IMR-90 (cell line): ENCODE results near the gene CRBN. TPM values are rescaled to one million over a fixed set of nuclear protein-coding genes. Genes with fewer than 3 reads are reported as not detected.

Experiments
- ATAC-seq: fragments of 200-7000 bp; cut with Tn5 transposase; 2 replicates; pipeline ENCODE4 v1.9.1; 2020; ENCODE audit warnings: low read depth, mild to moderate bottlenecking, moderate library complexity
- BruUV-seq: library from RNA; stranded (reverse); fragments of 400-500 nt; replicated peaks from 2 replicates; lab custom pipeline; 2021; lab: Mats Ljungman, UMichigan
- CTCF ChIA-PET: fragments of 300-600 bp; formaldehyde crosslinking; extraction: SDS; loops from one replicate; lab custom pipeline; 2021; ENCODE audit warnings: antibody characterized with exemption; lab: Yijun Ruan, JAX
- POLR2A ChIA-PET: fragments of 300-600 bp; sonication (Branson Sonifier 250); formaldehyde crosslinking; loops from one replicate; lab custom pipeline; 2022; ENCODE audit warnings: antibody characterized with exemption; ENCODE audit not compliant: unreplicated experiment; lab: Charles Lee
- DNase-seq: peaks from one replicate; pipeline ENCODE4 v3.0.0; 2013
- H2AFZ ChIP-seq: replicated peaks from 2 replicates; pipeline ENCODE3; 2013; ENCODE audit warnings: low read length, mild to moderate bottlenecking; ENCODE audit not compliant: poor library complexity
- H2AK5ac ChIP-seq: 2 replicates; pipeline ENCODE4 v1.6.1; 2013; ENCODE audit warnings: low read depth, low read length, inconsistent platforms
- H2AK9ac ChIP-seq: replicated peaks from 2 replicates; pipeline ENCODE3; 2013; ENCODE audit warnings: mild to moderate bottlenecking, low read depth, low read length, moderate library complexity; ENCODE audit not compliant: poor library complexity
- H2BK120ac ChIP-seq: 2 replicates; pipeline ENCODE4 v1.6.1; 2013; ENCODE audit warnings: low read depth, low read length, inconsistent platforms
- H2BK15ac ChIP-seq: 3 replicates; pipeline ENCODE4 v1.6.1; 2013; ENCODE audit warnings: low read depth, low read length, inconsistent platforms
- H2BK20ac ChIP-seq: 2 replicates; pipeline ENCODE4 v1.6.1; 2013; ENCODE audit warnings: low read depth, mild to moderate bottlenecking, inconsistent platforms, low read length, moderate library complexity
- H2BK5ac ChIP-seq: 2 replicates; pipeline ENCODE4 v1.6.1; 2013; ENCODE audit warnings: mild to moderate bottlenecking, low read depth, low read length, inconsistent platforms; ENCODE audit not compliant: poor library complexity, severe bottlenecking
- H3K14ac ChIP-seq: replicated peaks from 2 replicates; pipeline ENCODE4 v1.6.1; 2013; ENCODE audit warnings: low read depth, low read length, inconsistent platforms
- H3K18ac ChIP-seq: 2 replicates; pipeline ENCODE4 v1.6.1; 2013; ENCODE audit warnings: low read depth, low read length, control low read depth
- H3K23ac ChIP-seq: 2 replicates; pipeline ENCODE4 v1.6.1; 2013; ENCODE audit warnings: low read depth, low read length, inconsistent platforms
- H3K27ac ChIP-seq: 2 replicates; pipeline ENCODE4 v1.5.1; 2013; ENCODE audit warnings: mild to moderate bottlenecking, control low read depth, low read length; ENCODE audit not compliant: insufficient read depth
- H3K27me3 ChIP-seq: 2 replicates; pipeline ENCODE4 v1.6.1; 2013; ENCODE audit warnings: low read length; ENCODE audit not compliant: control insufficient read depth, insufficient read depth
- H3K36me3 ChIP-seq: 2 replicates; pipeline ENCODE4 v1.6.1; 2013; ENCODE audit warnings: low read length, mixed read lengths; ENCODE audit not compliant: control insufficient read depth, insufficient read depth
- H3K4ac ChIP-seq: 2 replicates; pipeline ENCODE4 v1.6.1; 2013; ENCODE audit warnings: low read depth, low read length, inconsistent platforms
- H3K4me1 ChIP-seq: 2 replicates; pipeline ENCODE4 v1.6.1; 2013; ENCODE audit warnings: low read length, mixed read lengths; ENCODE audit not compliant: control insufficient read depth, insufficient read depth
- H3K4me2 ChIP-seq: 2 replicates; pipeline ENCODE4 v1.6.1; 2013; ENCODE audit warnings: low read depth, mild to moderate bottlenecking, control low read depth, low read length, moderate library complexity
- H3K4me3 ChIP-seq: 2 replicates; pipeline ENCODE4 v1.5.1; 2013; ENCODE audit warnings: low read depth, mild to moderate bottlenecking, control low read depth, low read length, moderate library complexity; ENCODE audit not compliant: insufficient read depth
- H3K56ac ChIP-seq: 2 replicates; pipeline ENCODE4 v1.6.1; 2013; ENCODE audit warnings: low read length, inconsistent platforms; ENCODE audit not compliant: insufficient read depth; ENCODE audit errors: extremely low read depth
- H3K79me1 ChIP-seq, 2 experiments: 2 replicates each; pipeline ENCODE4 v1.6.1; 2013; ENCODE audit warnings: low read length in 2 of 2, inconsistent platforms in 1 of 2, low read depth in 1 of 2
- H3K9ac ChIP-seq: 2 replicates; pipeline ENCODE4 v1.6.1; 2013; ENCODE audit warnings: low read depth, low read length, control low read depth
- H3K9me1 ChIP-seq: 2 replicates; pipeline ENCODE4 v1.6.1; 2013; ENCODE audit warnings: low read length, inconsistent platforms; ENCODE audit not compliant: insufficient read depth
- H3K9me3 ChIP-seq: 2 replicates; pipeline ENCODE4 v1.6.1; 2013; ENCODE audit warnings: low read length; ENCODE audit not compliant: control insufficient read depth, insufficient read depth
- H4K20me1 ChIP-seq: 2 replicates; pipeline ENCODE4 v1.6.1; 2013; ENCODE audit warnings: low read length, inconsistent platforms; ENCODE audit not compliant: insufficient read depth
- H4K5ac ChIP-seq: 2 replicates; pipeline ENCODE4 v1.6.1; 2013; ENCODE audit warnings: mild to moderate bottlenecking, low read depth, low read length, control low read depth
- H4K8ac ChIP-seq, 2 experiments: 2 replicates each; pipeline ENCODE4 v1.6.1; 2013; ENCODE audit warnings: low read depth in 2 of 2, low read length in 2 of 2, control low read depth in 1 of 2, inconsistent platforms in 1 of 2
- H4K91ac ChIP-seq: 2 replicates; pipeline ENCODE4 v1.6.1; 2013; ENCODE audit warnings: low read depth, low read length, inconsistent platforms; ENCODE audit not compliant: insufficient read depth
- BHLHE40 ChIP-seq: fragments of 150-350 bp; IDR thresholded peaks from 2 replicates; pipeline ENCODE4 v1.6.1; 2016; ENCODE audit warnings: mild to moderate bottlenecking, low read depth, low read length
- CEBPB ChIP-seq: IDR thresholded peaks from 2 replicates; pipeline ENCODE4 v1.6.1; 2012; ENCODE audit warnings: low read depth, low read length, improper control_type of control experiment
- CHD1 ChIP-seq: IDR thresholded peaks from 2 replicates; pipeline ENCODE4 v1.6.1; 2012; ENCODE audit warnings: low read depth, low read length, improper control_type of control experiment
- CTCF ChIP-seq: conservative IDR thresholded peaks from 2 replicates; pipeline ENCODE4 v1.5.1; 2012; ENCODE audit warnings: mild to moderate bottlenecking, low read depth, low read length, improper control_type of control experiment
- ELK1 ChIP-seq: fragments of 150-350 bp; IDR thresholded peaks from 2 replicates; pipeline ENCODE4 v1.6.1; 2016; ENCODE audit warnings: low read depth, mild to moderate bottlenecking, low read length, moderate library complexity, borderline replicate concordance
- MAFK ChIP-seq: IDR thresholded peaks from 2 replicates; pipeline ENCODE4 v1.6.1; 2012; ENCODE audit warnings: low read depth, low read length, improper control_type of control experiment
- MAZ ChIP-seq: IDR thresholded peaks from 2 replicates; pipeline ENCODE4 v1.6.1; 2012; ENCODE audit warnings: low read depth, mild to moderate bottlenecking, low read length, improper control_type of control experiment, moderate library complexity, borderline replicate concordance
- MXI1 ChIP-seq: IDR thresholded peaks from 2 replicates; pipeline ENCODE4 v1.6.1; 2012; ENCODE audit warnings: low read depth, mild to moderate bottlenecking, low read length, moderate library complexity, borderline replicate concordance
- NFE2L2 ChIP-seq: fragments of 150-350 bp; IDR thresholded peaks from 2 replicates; pipeline ENCODE4 v1.6.1; 2016; ENCODE audit warnings: low read depth, mild to moderate bottlenecking, low read length
- POLR2A ChIP-seq: IDR thresholded peaks from 2 replicates; pipeline ENCODE4 v1.6.1; 2012; ENCODE audit warnings: mild to moderate bottlenecking, low read depth, low read length
- RAD21 ChIP-seq: IDR thresholded peaks from 2 replicates; pipeline ENCODE4 v1.6.1; 2012; ENCODE audit warnings: low read length, improper control_type of control experiment
- RCOR1 ChIP-seq: IDR thresholded peaks from 2 replicates; pipeline ENCODE4 v1.6.1; 2012; ENCODE audit warnings: mild to moderate bottlenecking, low read length, improper control_type of control experiment; ENCODE audit not compliant: insufficient replicate concordance
- RFX5 ChIP-seq: IDR thresholded peaks from 2 replicates; pipeline ENCODE4 v1.8.0; 2012; ENCODE audit warnings: low read depth, mild to moderate bottlenecking, low read length, moderate library complexity
- SMC3 ChIP-seq: fragments of 150-350 bp; IDR thresholded peaks from 2 replicates; pipeline ENCODE4 v1.6.1; 2016; ENCODE audit warnings: low read depth, mild to moderate bottlenecking, antibody characterized with exemption, low read length, moderate library complexity
- WGBS, 2 experiments: methylation state at CpG; one replicate each; pipeline versions ENCODE4 v1.1.5 to v1.1.7; 2013; ENCODE audit warnings: missing lambda C conversion rate in 2 of 2; ENCODE audit not compliant: insufficient read length in 1 of 2; ENCODE audit errors: extremely low coverage in 2 of 2; 5-methylcytosine and 5-hydroxymethylcytosine counted together
- dilution Hi-C: fragments of 300-500 bp; cut with HindIII; formaldehyde crosslinking; loops from one replicate; pipeline ENCODE4 v1.14.3; 2018; ENCODE audit warnings: low sequenced_read_pairs; ENCODE audit not compliant: unreplicated experiment
- in situ Hi-C: fragments of 300-500 bp; cut with MboI; formaldehyde crosslinking; loops from 3 replicates; pipeline ENCODE4 v1.14.3; 2019; ENCODE audit warnings: low sequenced_read_pairs, inconsistent platforms, mixed read lengths
- intact Hi-C: fragments of 100-400 bp; cut with micrococcal nuclease; formaldehyde crosslinking; loops from 2 replicates; pipeline ENCODE4 v1.10.0; 2022
- polyA plus RNA-seq, 3 experiments: library from polyadenylated mRNA; depleted of rRNA; stranded (reverse); fragments of >200 nt; gene quantifications; 2 replicates each; pipeline ENCODE4 v1.2.3, GENCODE V29; 2012; ENCODE audit warnings: low replicate concordance in 1 of 3
- total RNA-seq: library from RNA; depleted of rRNA; stranded (reverse); fragments of >200 nt; gene quantifications from 2 replicates; pipeline ENCODE4 v1.2.3, GENCODE V29; 2012

The CRBN gene
- total and polyA plus RNA-seq, 2 of the 4 experiments (the other 2 are of a cell fraction) = 21.8 to 33.9 TPM

GRCh38 chr3:3178498-3179328 lies 778 bp downstream of the CRBN start:
- DNase-seq (no peak), ATAC-seq (no peak)
- Histone ChIP-seq H3K56ac (peak overlapping the region; percentile 59), H2AFZ (peak overlapping the region; percentile 100), H3K27ac (no peak overlapping the region; the same call in 1 of the 2 replicates), H2BK15ac (no peak overlapping the region), H3K36me3 (peaks cover 4% of the 10 kb centered on the region), H3K14ac (peak overlapping the region; percentile 85; the same call in 1 of the 2 replicates), H2AK5ac (no peak overlapping the region), H3K27me3 (no peaks in the 10 kb centered on the region), H2BK20ac (no peak overlapping the region), H3K4me1 (no peaks in the 10 kb centered on the region), H3K4me2 (peak overlapping the region; percentile 99), H3K9me1 (no peaks in the 10 kb centered on the region), H4K91ac (no peak overlapping the region; the same call in 1 of the 2 replicates), H3K79me1 (peaks cover 9 to 13% of the 10 kb centered on the region in 2 experiments), H4K5ac (peak overlapping the region; percentile 65; the same call in 1 of the 2 replicates), H3K4me3 (peak overlapping the region; percentile 64), H2BK5ac (no peak overlapping the region), H3K9me3 (no peaks in the 10 kb centered on the region), H4K20me1 (no peaks in the 10 kb centered on the region), H2AK9ac (peak overlapping the region; percentile 38), H4K8ac (peak overlapping the region; percentile 85 to 97), H2BK120ac (no peak overlapping the region), H3K18ac (no peak overlapping the region), H3K23ac (0 out of 2 replicates have a peak overlapping the region, but pooled peaks have one; percentile 46), H3K9ac (peak overlapping the region; percentile 43), H3K4ac (peak overlapping the region; percentile 79)
- BruUV-seq = TSS peak; percentile 58
- CTCF ChIA-PET = interaction anchor here (0.5 to 0.7 kb wide), 3 partner anchors 13 to 114 kb away, joined by 3 to 6 read pairs (median 4); no protein-coding TSS in a partner anchor
- intact Hi-C loops = loop anchor here (10.0 kb wide), 1 partner anchor 1194 kb away; no protein-coding TSS in a partner anchor
- in situ Hi-C loops = no loop called here
- dilution Hi-C loops = no loop called here
- POLR2A ChIA-PET = no interaction called here
- no CpG with 5 or more reads among the region's 16 CpGs for WGBS, 2 experiments
- no peak for TF ChIP-seq CEBPB
- no peak for TF ChIP-seq MAFK
- no peak for TF ChIP-seq MAZ
- TF ChIP-seq POLR2A = no peak
- no peak for TF ChIP-seq NFE2L2
- TF ChIP-seq CTCF = no peak
- TF ChIP-seq MXI1 = no peak
- TF ChIP-seq RCOR1 = no peak
- TF ChIP-seq BHLHE40 = no peak
- no peak for TF ChIP-seq SMC3
- TF ChIP-seq CHD1 = no peak
- no peak for TF ChIP-seq RFX5
- no peak for TF ChIP-seq RAD21
- TF ChIP-seq ELK1 = no peak
